ENCODE measurements around the gene PROSER2.
A peak's percentile ranks its signal among the peaks of the same experiment; 100 is the strongest.

Gene PROSER2

GRCh38 chr10:11879387-11880094 is 56.4 kb downstream of the PROSER2 start:
- H3K4me3 ChIP-seq (ENCODE audit: low read length): no peak overlapping the region
- DNase-seq (ENCODE audit: low read depth): no peak
- no peak for TF ChIP-seq CTCF (conservative IDR thresholded peaks at IDR 0.05; ENCODE audit: low read length)

DNA sequence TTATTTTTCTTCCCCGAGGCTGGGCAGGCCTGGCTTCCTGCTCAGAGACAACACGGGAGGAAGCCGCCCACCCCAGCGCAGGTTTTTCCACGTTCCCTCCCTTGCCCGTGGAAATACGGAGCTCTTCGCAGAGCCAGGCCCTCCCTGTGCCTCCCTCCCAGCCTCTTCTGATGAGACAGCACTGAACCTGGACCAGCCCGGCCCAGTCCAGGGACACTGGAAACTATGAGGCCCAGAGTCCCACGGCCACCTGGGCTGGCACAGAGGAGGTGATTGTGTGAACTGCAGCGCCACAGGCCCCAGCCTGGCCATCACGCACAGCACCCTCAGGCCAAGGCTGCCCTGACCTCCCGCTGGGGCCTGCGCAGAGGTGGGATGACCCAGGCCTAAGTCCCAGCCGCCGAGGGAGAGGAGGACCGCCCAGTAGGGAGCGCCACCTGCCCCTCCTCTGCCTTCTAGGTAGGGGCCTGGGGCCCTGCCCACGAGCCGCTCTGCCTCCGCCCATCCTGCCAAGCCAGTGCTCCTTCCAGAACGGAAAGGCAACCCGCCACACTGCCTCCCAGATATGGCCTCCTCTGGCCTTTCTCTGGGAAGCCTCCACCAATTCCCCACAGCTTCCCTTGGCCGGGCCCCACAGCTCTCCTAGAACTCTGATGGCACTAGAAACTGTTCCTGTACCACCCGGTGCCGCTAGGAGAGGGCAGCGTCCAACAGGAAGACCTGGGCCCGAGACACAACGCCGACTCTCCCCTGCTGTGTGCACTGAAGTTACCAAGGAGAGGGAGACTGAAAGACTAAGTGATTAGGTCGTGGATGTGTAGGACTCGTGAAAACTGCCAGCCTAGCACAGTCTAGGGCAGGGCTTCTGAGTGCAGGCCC is 57.2 kb downstream of the PROSER2 start:
- TF ChIP-seq CTCF (conservative IDR thresholded peaks at IDR 0.05; ENCODE audit: low read length): no peak
- H3K4me3 ChIP-seq (ENCODE audit: low read length): no peak overlapping the region
- DNase-seq (ENCODE audit: low read depth): no peak

- TF ChIP-seq CTCF (conservative IDR thresholded peaks at IDR 0.05; ENCODE audit: low read length): no peak
- no peak overlapping the region for H3K4me3 ChIP-seq (ENCODE audit: low read length)
- DNase-seq (ENCODE audit: low read depth): no peak
Measured at GRCh38 chr10:11881030-11881476, 57.9 kb downstream of the PROSER2 start.

- DNase-seq (ENCODE audit: low read depth): peak; percentile 25
- H3K4me3 ChIP-seq (ENCODE audit: low read length): no peak overlapping the region
- TF ChIP-seq CTCF (conservative IDR thresholded peaks at IDR 0.05; ENCODE audit: low read length): no peak
Measured at GRCh38 chr10:11881477-11882417, 58.6 kb downstream of the PROSER2 start.

DNA sequence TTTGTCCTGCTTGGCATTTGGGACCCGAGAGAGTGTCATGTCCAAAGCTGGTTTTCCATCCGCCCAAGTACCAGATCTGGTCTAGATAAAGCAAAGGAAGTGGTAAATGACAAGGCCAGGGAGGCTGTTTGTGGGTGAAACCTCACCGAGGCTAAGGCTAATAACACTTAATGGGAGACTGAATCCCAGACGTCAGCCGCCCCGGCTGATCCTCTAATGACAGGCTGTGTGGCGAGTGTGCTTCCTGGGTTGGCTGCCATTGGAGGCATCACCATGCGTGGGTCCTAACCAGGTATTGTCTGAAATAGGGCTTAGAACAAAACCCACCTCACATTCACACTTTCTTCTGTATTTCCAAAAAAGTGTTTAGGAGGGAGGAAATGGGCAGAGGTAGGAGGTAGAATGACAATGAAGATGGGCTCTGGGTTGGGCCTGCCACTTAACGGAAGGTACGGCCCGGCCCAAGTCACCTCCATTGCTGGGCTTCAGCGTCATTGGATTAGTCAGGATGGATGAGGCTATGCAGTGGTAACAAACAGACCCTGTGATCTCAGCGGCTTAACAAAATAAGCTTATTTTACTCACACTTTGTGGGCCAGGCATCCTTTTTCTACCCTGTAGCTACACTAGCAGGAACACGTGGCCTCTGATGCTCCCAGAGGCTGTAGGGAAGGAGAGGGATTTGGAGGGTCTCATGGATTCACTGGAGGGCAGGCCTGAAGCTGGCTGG is 59.7 kb downstream of the PROSER2 start:
- H3K4me3 ChIP-seq (ENCODE audit: low read length): no peak overlapping the region
- TF ChIP-seq CTCF (conservative IDR thresholded peaks at IDR 0.05; ENCODE audit: low read length): no peak
- DNase-seq (ENCODE audit: low read depth): no peak

DNA sequence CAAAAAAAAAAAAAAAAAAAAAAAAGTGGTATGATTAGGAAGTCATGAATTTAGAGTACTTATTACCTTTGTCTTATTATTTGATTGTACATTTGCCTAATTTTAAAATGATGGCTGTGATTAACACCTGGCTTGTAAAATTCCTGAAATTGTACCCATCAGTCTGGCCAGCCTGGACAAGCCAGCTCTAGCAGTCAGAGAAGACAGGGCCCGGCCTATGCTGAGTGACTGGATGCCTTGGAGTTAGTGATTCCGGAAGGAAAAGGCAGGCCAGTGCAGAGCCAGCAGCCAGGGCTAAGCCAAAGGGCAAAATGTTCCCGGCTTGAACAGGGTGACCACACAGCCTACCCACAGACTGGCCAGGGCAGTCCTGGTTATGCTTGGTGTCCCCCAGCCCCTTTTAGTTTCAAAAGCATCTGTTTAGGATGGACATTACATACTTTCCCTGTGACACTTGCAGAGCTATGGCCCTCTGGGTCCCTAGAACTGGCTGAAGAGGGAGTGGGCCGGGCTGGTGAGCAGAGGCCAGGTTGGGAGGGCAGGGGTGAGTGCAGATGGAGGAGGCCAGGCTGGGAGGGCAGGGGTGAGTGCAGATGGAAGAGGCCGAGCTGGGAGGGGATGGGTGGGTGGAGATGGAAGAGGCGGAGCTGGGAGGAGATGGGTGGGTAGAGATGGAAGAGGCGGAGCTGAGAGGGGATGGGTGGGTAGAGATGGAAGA is 61.7 kb downstream of the PROSER2 start:
- DNase-seq (ENCODE audit: low read depth): no peak
- no peak overlapping the region for H3K4me3 ChIP-seq (ENCODE audit: low read length)
- TF ChIP-seq CTCF (conservative IDR thresholded peaks at IDR 0.05; ENCODE audit: low read length): no peak

Measured in AG10803 (cell line).